Mammary epithelial cell (primary cell): ENCODE measurements around the gene PCNX4.

Experiments used
- EZH2 ChIP-seq: IDR thresholded peaks from 2 replicates; pipeline ENCODE4 v1.6.1; 2012; ENCODE audit warnings: low read length, inconsistent platforms, borderline replicate concordance
- TF ChIP-seq, protein P1 (sequence below), 2 donors: IDR thresholded peaks in 1 of 2; conservative IDR thresholded peaks in 1 of 2; 2 replicates each; pipeline ENCODE4 v1.5.1; 2011 to 2012; ENCODE audit warnings: inconsistent platforms in 2 of 2, low read length in 2 of 2, mild to moderate bottlenecking in 2 of 2, control low read depth in 1 of 2, low read depth in 1 of 2; ENCODE audit not compliant: insufficient read depth in 1 of 2; ENCODE audit errors: extremely low read depth in 1 of 2

DNA sequence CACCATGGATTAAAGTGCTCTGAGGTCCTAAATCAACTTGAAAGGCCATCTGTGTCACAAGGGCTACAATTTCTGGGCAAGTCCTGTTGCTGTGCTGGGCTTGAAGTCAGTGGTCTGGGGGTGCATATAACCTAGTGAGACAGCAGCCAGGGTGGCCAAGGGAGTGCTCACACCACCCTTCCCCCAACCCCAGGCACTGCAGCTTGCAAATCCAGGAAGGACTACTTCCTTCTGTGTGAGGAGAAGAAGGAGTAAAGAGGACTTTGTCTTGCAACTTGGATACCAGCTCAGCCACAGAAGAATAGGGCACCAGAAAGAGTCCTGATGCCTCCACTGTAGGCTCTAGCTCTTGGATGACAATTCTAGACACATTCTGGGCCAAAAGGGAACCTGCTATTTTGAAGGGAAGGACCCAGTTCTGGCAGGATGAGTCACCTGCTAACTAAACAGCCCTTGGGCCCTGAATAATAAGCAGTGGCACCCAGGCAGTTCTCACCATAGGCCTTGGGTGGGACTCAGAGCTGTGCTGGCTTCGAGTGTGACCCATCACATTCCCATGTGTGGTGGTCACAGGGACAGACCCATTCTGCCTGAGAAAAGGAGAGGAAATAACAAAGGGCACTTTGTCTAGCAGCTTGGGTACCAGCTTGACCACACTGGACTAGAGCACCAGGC, 106.0 kb downstream of the PCNX4 start:
- TF ChIP-seq EZH2 = no peak
- TF ChIP-seq, protein P1, sequence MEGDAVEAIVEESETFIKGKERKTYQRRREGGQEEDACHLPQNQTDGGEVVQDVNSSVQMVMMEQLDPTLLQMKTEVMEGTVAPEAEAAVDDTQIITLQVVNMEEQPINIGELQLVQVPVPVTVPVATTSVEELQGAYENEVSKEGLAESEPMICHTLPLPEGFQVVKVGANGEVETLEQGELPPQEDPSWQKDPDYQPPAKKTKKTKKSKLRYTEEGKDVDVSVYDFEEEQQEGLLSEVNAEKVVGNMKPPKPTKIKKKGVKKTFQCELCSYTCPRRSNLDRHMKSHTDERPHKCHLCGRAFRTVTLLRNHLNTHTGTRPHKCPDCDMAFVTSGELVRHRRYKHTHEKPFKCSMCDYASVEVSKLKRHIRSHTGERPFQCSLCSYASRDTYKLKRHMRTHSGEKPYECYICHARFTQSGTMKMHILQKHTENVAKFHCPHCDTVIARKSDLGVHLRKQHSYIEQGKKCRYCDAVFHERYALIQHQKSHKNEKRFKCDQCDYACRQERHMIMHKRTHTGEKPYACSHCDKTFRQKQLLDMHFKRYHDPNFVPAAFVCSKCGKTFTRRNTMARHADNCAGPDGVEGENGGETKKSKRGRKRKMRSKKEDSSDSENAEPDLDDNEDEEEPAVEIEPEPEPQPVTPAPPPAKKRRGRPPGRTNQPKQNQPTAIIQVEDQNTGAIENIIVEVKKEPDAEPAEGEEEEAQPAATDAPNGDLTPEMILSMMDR (conservative IDR thresholded peaks at IDR 0.05 in 1 of 2, IDR thresholded peaks at IDR 0.05 in 1 of 2; ENCODE audit: extremely low read depth in 1 of 2, insufficient read depth in 1 of 2, low read depth in 1 of 2, low read length in 2 of 2) = no peak
